Measurements from ENCODE around the gene HSF4.

GRCh38 chr16:67161595-67162058 lies 2.9 kb upstream of the HSF4 start:
- TF ChIP-seq POLR2A (IDR thresholded peaks at IDR 0.05) (no peak), CTCF (IDR thresholded peaks at IDR 0.05) (no peak)
